HepG2 (cell line): ENCODE measurements around the gene SLC7A6OS. TPM values are rescaled to one million over a fixed set of nuclear protein-coding genes. Genes with fewer than 3 reads are reported as not detected.

Source experiments
- ATAC-seq: fragments of 200-7000 bp; cut with Tn5 transposase; 3 replicates; pipeline ENCODE4 v1.9.1; 2020; ENCODE audit warnings: mild to moderate bottlenecking, moderate library complexity
- BruUV-seq: library from RNA; stranded (reverse); fragments of 400-500 nt; replicated peaks from 2 replicates; lab custom pipeline; 2021; lab: Mats Ljungman, UMichigan
- CTCF ChIA-PET: fragments of 300-600 bp; formaldehyde crosslinking; extraction: SDS; loops from one replicate; lab custom pipeline; 2021; ENCODE audit warnings: low total read pairs, inconsistent platforms, low intra/inter-chr PET ratio; lab: Yijun Ruan, JAX
- POLR2A ChIA-PET: fragments of 350-600 bp; sonication (Branson Sonifier 250); formaldehyde crosslinking; loops from one replicate; lab custom pipeline; 2020; ENCODE audit warnings: antibody characterized with exemption, inconsistent platforms; lab: Yijun Ruan, JAX
- DNase-seq: peaks from one replicate; pipeline ENCODE4 v3.0.0-alpha.2; 2015; ENCODE audit warnings: low spot score
- FAIRE-seq: peaks from 3 replicates; lab custom pipeline; 2011; peaks lifted over from hg19 to GRCh38; lab: Jason Lieb, UNC
- H2AFZ ChIP-seq: one replicate; pipeline ENCODE4 v1.6.1; 2011; ENCODE audit warnings: low read length, inconsistent platforms
- H3K27ac ChIP-seq: fragments of 300-600 bp; 3 replicates; pipeline ENCODE4 v1.8.0; 2011; ENCODE audit warnings: mixed run types, mild to moderate bottlenecking, mixed read lengths, low read length, inconsistent platforms; ENCODE audit not compliant: insufficient read depth; ENCODE audit errors: extremely low read length
- H3K27me3 ChIP-seq, 2 experiments: fragments of 200-600 bp in 1 of 2; 2 replicates in 1 of 2; 3 replicates in 1 of 2; pipeline versions ENCODE4 v1.6.0 to v1.8.0; 2011; ENCODE audit warnings: low read length in 2 of 2, mild to moderate bottlenecking in 2 of 2, moderate library complexity in 2 of 2, inconsistent platforms in 1 of 2; ENCODE audit not compliant: insufficient read depth in 2 of 2, control insufficient read depth in 1 of 2
- H3K36me3 ChIP-seq, 2 experiments: fragments of 200-600 bp in 1 of 2; replicated peaks in 1 of 2; 2 replicates in 1 of 2; 3 replicates in 1 of 2; pipeline versions ENCODE4 v1.5.1 to v1.8.0; 2011; ENCODE audit warnings: low read length in 2 of 2, inconsistent platforms in 1 of 2; ENCODE audit not compliant: insufficient read depth in 2 of 2, control insufficient read depth in 1 of 2
- H3K4me1 ChIP-seq: 2 replicates; pipeline ENCODE4 v1.5.1; 2012; ENCODE audit warnings: low read length, inconsistent platforms; ENCODE audit not compliant: insufficient read depth
- H3K4me2 ChIP-seq: 2 replicates; pipeline ENCODE4 v1.6.0; 2011; ENCODE audit warnings: low read depth, low read length, inconsistent platforms
- H3K4me3 ChIP-seq, 3 experiments: fragments of 200-600 bp in 1 of 3; sonication (generic), shearing (Covaris generic) in 1 of 3; replicated peaks in 1 of 3; 2 replicates each; pipeline ENCODE4 v1.5.1; 2011 to 2016; ENCODE audit warnings: low read length in 3 of 3, inconsistent platforms in 2 of 3, low read depth in 2 of 3, mild to moderate bottlenecking in 2 of 3, control low read depth in 1 of 3, mixed read lengths in 1 of 3; ENCODE audit not compliant: insufficient read depth in 1 of 3
- H3K79me2 ChIP-seq: one replicate; pipeline ENCODE4 v1.6.1; 2011; ENCODE audit warnings: low read length, inconsistent platforms; ENCODE audit not compliant: insufficient read depth
- H3K9ac ChIP-seq: 2 replicates; pipeline ENCODE4 v1.6.0; 2011; ENCODE audit warnings: mild to moderate bottlenecking, low read depth, low read length, inconsistent platforms; ENCODE audit not compliant: insufficient read depth
- H3K9me3 ChIP-seq: 2 replicates; pipeline ENCODE4 v1.5.1; 2012; ENCODE audit warnings: mild to moderate bottlenecking, low read length
- H4K20me1 ChIP-seq: 2 replicates; pipeline ENCODE4 v1.6.0; 2011; ENCODE audit warnings: inconsistent platforms, mild to moderate bottlenecking, low read length, moderate library complexity; ENCODE audit not compliant: insufficient read depth
- DMAP1 ChIP-seq: IDR thresholded peaks from 2 replicates; pipeline ENCODE4 v1.6.1; 2016
- PHB2 ChIP-seq: fragments of 450-650 bp; IDR thresholded peaks from 2 replicates; pipeline ENCODE4 v1.6.1; 2018; ENCODE audit not compliant: partially characterized antibody
- SMAD1 ChIP-seq: sonication (generic); formaldehyde crosslinking; IDR thresholded peaks from 2 replicates; pipeline ENCODE4 v1.4.0; 2020; ENCODE audit warnings: missing genetic modification reagents, low read depth, mild to moderate bottlenecking, borderline replicate concordance
- SNAPC2 ChIP-seq: sonication (generic); formaldehyde crosslinking; IDR thresholded peaks from 2 replicates; pipeline ENCODE4 v1.8.1; 2022; ENCODE audit warnings: mild to moderate bottlenecking, missing genetic modification reagents
- YEATS2 ChIP-seq: sonication (generic); formaldehyde crosslinking; IDR thresholded peaks from 2 replicates; pipeline ENCODE4 v1.4.0; 2020; ENCODE audit warnings: missing genetic modification reagents, borderline replicate concordance
- ZNF672 ChIP-seq: sonication (generic); formaldehyde crosslinking; IDR thresholded peaks from 2 replicates; pipeline ENCODE4 v1.8.1; 2022; ENCODE audit warnings: missing genetic modification reagents
- ZNF674 ChIP-seq: sonication (generic); formaldehyde crosslinking; IDR thresholded peaks from 2 replicates; pipeline ENCODE4 v1.5.0; 2020; ENCODE audit warnings: low read depth, mild to moderate bottlenecking, missing genetic modification reagents
- ZNF850 ChIP-seq: sonication (generic); formaldehyde crosslinking; conservative IDR thresholded peaks from 2 replicates; pipeline ENCODE4 v1.9.0; 2021; ENCODE audit warnings: mild to moderate bottlenecking, missing genetic modification reagents
- ZSCAN29 ChIP-seq: sonication (generic); formaldehyde crosslinking; conservative IDR thresholded peaks from 2 replicates; pipeline ENCODE4 v1.4.0; 2020; ENCODE audit warnings: mild to moderate bottlenecking, missing genetic modification reagents
- WGBS: methylation state at CpG from one replicate; pipeline ENCODE4 v1.1.6; 2017; ENCODE audit warnings: low lambda C conversion rate; 5-methylcytosine and 5-hydroxymethylcytosine counted together
- in situ Hi-C: cut with HindIII; loops from 2 replicates; pipeline ENCODE4 v1.10.0; 2017; ENCODE audit warnings: low pct_unique_long_range_greater_than_20kb; ENCODE audit not compliant: extremely low pct_ligation_motif_present
- intact Hi-C: fragments of 100-400 bp; cut with micrococcal nuclease; formaldehyde crosslinking; loops from one replicate; pipeline ENCODE4 v1.10.0; 2022; ENCODE audit not compliant: unreplicated experiment
- polyA plus RNA-seq, 8 experiments: library from polyadenylated mRNA; depleted of rRNA in 3 of 8; stranded (reverse) in 7 of 8; unstranded in 1 of 8; fragments of >200 nt; fragmentation: Illumina TruSeq in 4 of 8; extraction: Trizol in 4 of 8; gene quantifications; 2 replicates each; pipeline versions ENCODE4 v1.2.1 to v1.2.3, GENCODE V29; 2011 to 2016; ENCODE audit warnings: low read depth in 4 of 8, missing spikeins in 1 of 8, mixed read lengths in 1 of 8; ENCODE audit not compliant: insufficient read depth in 1 of 8
- total RNA-seq, 5 experiments: library from RNA; depleted of rRNA; stranded (reverse); fragments of >200 nt; fragmentation: Illumina TruSeq; extraction: Trizol; gene quantifications; 2 replicates each; pipeline ENCODE4 v1.2.3, GENCODE V29; 2016; ENCODE audit warnings: low read depth in 1 of 5
- TF ChIP-seq, protein P1 (sequence below): IDR thresholded peaks from 2 replicates; pipeline ENCODE4 v1.6.1; 2016; ENCODE audit warnings: missing compliant biosample characterization, missing genetic modification reagents, borderline replicate concordance
- TF ChIP-seq, protein P2 (sequence below), 2 experiments: sonication (generic) in 1 of 2; formaldehyde crosslinking in 1 of 2; IDR thresholded peaks; 2 replicates each; pipeline versions ENCODE4 v1.6.1 to v1.9.0; 2014 to 2022; ENCODE audit warnings: antibody characterized with exemption in 1 of 2, borderline replicate concordance in 1 of 2, inconsistent platforms in 1 of 2, low read depth in 1 of 2, missing genetic modification reagents in 1 of 2
- TF ChIP-seq, protein P3 (sequence below): sonication (generic); formaldehyde crosslinking; IDR thresholded peaks from 2 replicates; pipeline ENCODE4 v1.4.0; 2020; ENCODE audit warnings: mild to moderate bottlenecking, missing genetic modification reagents
- TF ChIP-seq, protein P4 (sequence below): sonication (generic); formaldehyde crosslinking; IDR thresholded peaks from 2 replicates; pipeline ENCODE4 v1.4.0; 2020; ENCODE audit warnings: missing genetic modification reagents, borderline replicate concordance

Gene SLC7A6OS
- total and polyA plus RNA-seq, 2 of the 13 experiments (the other 11 are each of a cell fraction or from before 2014, with no cell fraction given): 11.2 to 21.5 TPM

DNA sequence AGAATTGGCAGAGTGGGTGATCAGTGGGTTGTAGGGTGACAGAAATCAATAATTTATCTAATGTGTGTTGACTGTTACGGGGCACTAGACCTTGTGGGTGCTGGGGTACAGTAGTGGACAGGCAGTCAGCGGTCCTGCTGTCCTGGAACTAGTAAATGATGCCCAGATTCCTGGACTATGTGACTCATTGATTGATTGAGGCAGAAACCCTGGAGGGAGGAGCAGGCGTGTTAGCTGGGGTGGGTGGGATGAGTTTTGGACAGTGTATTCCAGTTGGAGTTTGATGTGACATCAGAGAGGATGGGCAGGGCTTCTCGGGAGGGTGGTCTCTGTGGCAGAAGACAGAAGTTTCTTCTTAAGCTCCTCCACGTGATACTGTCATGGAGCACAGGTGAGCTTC lies 24.4 kb upstream of the SLC7A6OS start:
- in situ Hi-C loops: loop anchor here (10.0 kb wide), 1 partner anchor 250 kb away; the partner anchor contains the start of gene NFATC3
- intact Hi-C loops: no loop called here
- no TSS peak for BruUV-seq
- no peaks in the 10 kb centered on the region for H3K79me2 ChIP-seq
- no peak overlapping the region for H3K27ac ChIP-seq
- H3K36me3 ChIP-seq: peaks cover 35 to 51% of the 10 kb centered on the region in 2 experiments
- H3K27me3 ChIP-seq: no peaks in the 10 kb centered on the region
- H3K9me3 ChIP-seq: no peaks in the 10 kb centered on the region
- no peak overlapping the region for H2AFZ ChIP-seq
- H4K20me1 ChIP-seq: no peaks in the 10 kb centered on the region
- POLR2A ChIA-PET: no interaction called here
- no peak for ATAC-seq
- no peak for DNase-seq
- H3K4me1 ChIP-seq: peaks cover 26% of the 10 kb centered on the region
- no peak for FAIRE-seq
- CTCF ChIA-PET: no interaction called here
- H3K4me3 ChIP-seq: no peak overlapping the region
- whole genome bisulfite sequencing: 98% methylated on average over 5 of the region's 5 CpGs
- no peak overlapping the region for H3K4me2 ChIP-seq
- H3K9ac ChIP-seq: no peak overlapping the region
- no peak for TF ChIP-seq SMAD1 (CRISPR knock-in tag)
- no peak for TF ChIP-seq ZNF672 (CRISPR knock-in tag)
- TF ChIP-seq, protein P1, sequence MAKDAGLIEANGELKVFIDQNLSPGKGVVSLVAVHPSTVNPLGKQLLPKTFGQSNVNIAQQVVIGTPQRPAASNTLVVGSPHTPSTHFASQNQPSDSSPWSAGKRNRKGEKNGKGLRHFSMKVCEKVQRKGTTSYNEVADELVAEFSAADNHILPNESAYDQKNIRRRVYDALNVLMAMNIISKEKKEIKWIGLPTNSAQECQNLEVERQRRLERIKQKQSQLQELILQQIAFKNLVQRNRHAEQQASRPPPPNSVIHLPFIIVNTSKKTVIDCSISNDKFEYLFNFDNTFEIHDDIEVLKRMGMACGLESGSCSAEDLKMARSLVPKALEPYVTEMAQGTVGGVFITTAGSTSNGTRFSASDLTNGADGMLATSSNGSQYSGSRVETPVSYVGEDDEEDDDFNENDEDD: no peak
- TF ChIP-seq DMAP1 (CRISPR knock-in tag): no peak
- TF ChIP-seq, protein P2, sequence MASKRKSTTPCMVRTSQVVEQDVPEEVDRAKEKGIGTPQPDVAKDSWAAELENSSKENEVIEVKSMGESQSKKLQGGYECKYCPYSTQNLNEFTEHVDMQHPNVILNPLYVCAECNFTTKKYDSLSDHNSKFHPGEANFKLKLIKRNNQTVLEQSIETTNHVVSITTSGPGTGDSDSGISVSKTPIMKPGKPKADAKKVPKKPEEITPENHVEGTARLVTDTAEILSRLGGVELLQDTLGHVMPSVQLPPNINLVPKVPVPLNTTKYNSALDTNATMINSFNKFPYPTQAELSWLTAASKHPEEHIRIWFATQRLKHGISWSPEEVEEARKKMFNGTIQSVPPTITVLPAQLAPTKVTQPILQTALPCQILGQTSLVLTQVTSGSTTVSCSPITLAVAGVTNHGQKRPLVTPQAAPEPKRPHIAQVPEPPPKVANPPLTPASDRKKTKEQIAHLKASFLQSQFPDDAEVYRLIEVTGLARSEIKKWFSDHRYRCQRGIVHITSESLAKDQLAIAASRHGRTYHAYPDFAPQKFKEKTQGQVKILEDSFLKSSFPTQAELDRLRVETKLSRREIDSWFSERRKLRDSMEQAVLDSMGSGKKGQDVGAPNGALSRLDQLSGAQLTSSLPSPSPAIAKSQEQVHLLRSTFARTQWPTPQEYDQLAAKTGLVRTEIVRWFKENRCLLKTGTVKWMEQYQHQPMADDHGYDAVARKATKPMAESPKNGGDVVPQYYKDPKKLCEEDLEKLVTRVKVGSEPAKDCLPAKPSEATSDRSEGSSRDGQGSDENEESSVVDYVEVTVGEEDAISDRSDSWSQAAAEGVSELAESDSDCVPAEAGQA (IDR thresholded peaks at IDR 0.05; ENCODE audit: low read depth): no peak
- TF ChIP-seq, protein P2 (CRISPR knock-in tag; IDR thresholded peaks at IDR 0.05; ENCODE audit: borderline replicate concordance): no peak
- TF ChIP-seq ZNF674: no peak
- TF ChIP-seq ZNF850: no peak
- no peak for TF ChIP-seq PHB2
- TF ChIP-seq YEATS2 (CRISPR knock-in tag): no peak
- TF ChIP-seq, protein P3, sequence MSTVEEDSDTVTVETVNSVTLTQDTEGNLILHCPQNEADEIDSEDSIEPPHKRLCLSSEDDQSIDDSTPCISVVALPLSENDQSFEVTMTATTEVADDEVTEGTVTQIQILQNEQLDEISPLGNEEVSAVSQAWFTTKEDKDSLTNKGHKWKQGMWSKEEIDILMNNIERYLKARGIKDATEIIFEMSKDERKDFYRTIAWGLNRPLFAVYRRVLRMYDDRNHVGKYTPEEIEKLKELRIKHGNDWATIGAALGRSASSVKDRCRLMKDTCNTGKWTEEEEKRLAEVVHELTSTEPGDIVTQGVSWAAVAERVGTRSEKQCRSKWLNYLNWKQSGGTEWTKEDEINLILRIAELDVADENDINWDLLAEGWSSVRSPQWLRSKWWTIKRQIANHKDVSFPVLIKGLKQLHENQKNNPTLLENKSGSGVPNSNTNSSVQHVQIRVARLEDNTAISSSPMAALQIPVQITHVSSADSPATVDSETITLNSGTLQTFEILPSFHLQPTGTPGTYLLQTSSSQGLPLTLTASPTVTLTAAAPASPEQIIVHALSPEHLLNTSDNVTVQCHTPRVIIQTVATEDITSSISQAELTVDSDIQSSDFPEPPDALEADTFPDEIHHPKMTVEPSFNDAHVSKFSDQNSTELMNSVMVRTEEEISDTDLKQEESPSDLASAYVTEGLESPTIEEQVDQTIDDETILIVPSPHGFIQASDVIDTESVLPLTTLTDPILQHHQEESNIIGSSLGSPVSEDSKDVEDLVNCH (CRISPR knock-in tag): no peak
- TF ChIP-seq, protein P4, sequence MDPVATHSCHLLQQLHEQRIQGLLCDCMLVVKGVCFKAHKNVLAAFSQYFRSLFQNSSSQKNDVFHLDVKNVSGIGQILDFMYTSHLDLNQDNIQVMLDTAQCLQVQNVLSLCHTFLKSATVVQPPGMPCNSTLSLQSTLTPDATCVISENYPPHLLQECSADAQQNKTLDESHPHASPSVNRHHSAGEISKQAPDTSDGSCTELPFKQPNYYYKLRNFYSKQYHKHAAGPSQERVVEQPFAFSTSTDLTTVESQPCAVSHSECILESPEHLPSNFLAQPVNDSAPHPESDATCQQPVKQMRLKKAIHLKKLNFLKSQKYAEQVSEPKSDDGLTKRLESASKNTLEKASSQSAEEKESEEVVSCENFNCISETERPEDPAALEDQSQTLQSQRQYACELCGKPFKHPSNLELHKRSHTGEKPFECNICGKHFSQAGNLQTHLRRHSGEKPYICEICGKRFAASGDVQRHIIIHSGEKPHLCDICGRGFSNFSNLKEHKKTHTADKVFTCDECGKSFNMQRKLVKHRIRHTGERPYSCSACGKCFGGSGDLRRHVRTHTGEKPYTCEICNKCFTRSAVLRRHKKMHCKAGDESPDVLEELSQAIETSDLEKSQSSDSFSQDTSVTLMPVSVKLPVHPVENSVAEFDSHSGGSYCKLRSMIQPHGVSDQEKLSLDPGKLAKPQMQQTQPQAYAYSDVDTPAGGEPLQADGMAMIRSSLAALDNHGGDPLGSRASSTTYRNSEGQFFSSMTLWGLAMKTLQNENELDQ (CRISPR knock-in tag): no peak
- TF ChIP-seq ZSCAN29 (CRISPR knock-in tag): no peak
- TF ChIP-seq SNAPC2 (CRISPR knock-in tag): no peak
